PFSK-1 (cell line): Measurements from ENCODE around the gene CHRDL1.

Experiments used
- FOXP2 ChIP-seq: optimal IDR thresholded peaks from 2 replicates; pipeline ENCODE3; 2011; ENCODE audit warnings: borderline replicate concordance, control low read depth, inconsistent platforms; ENCODE audit not compliant: insufficient read depth; ENCODE audit errors: extremely low read length, extremely low read depth
- POLR2AphosphoS5 ChIP-seq: IDR thresholded peaks from 2 replicates; pipeline ENCODE4 v1.6.1; 2012; ENCODE audit warnings: low read depth, mild to moderate bottlenecking, control low read depth, low read length, moderate library complexity
- REST ChIP-seq, 2 experiments: IDR thresholded peaks; 2 replicates each; pipeline versions ENCODE4 v1.6.1 to v1.8.0; 2011 to 2012; ENCODE audit warnings: low read depth in 2 of 2, low read length in 2 of 2, control low read depth in 1 of 2, inconsistent platforms in 1 of 2, mild to moderate bottlenecking in 1 of 2, moderate library complexity in 1 of 2; ENCODE audit not compliant: insufficient read depth in 1 of 2
- SIN3A ChIP-seq: IDR thresholded peaks from 2 replicates; pipeline ENCODE4 v1.6.1; 2012; ENCODE audit warnings: mild to moderate bottlenecking, low read length, moderate library complexity, borderline replicate concordance; ENCODE audit not compliant: insufficient read depth
- TAF1 ChIP-seq: IDR thresholded peaks from 2 replicates; pipeline ENCODE4 v1.6.1; 2012; ENCODE audit warnings: low read length, control low read depth, borderline replicate concordance; ENCODE audit not compliant: insufficient read depth

CHRDL1 gene

GRCh38 chrX:110692866-110693265 is 102.8 kb downstream of the CHRDL1 start:
- no peak for TF ChIP-seq REST (IDR thresholded peaks at IDR 0.05; ENCODE audit: insufficient read depth in 1 of 2, low read depth in 2 of 2, low read length in 2 of 2)

- TF ChIP-seq POLR2AphosphoS5 = no peak
- no peak for TF ChIP-seq FOXP2
- TF ChIP-seq TAF1 = no peak
- TF ChIP-seq REST (IDR thresholded peaks at IDR 0.05; ENCODE audit: insufficient read depth in 1 of 2, low read depth in 2 of 2, low read length in 2 of 2) = no peak
- no peak for TF ChIP-seq SIN3A
Observed at GRCh38 chrX:110691446-110691845, 104.2 kb downstream of the CHRDL1 start.

- no peak for TF ChIP-seq REST (IDR thresholded peaks at IDR 0.05; ENCODE audit: insufficient read depth in 1 of 2, low read depth in 2 of 2, low read length in 2 of 2)
- no peak for TF ChIP-seq FOXP2
- TF ChIP-seq SIN3A = no peak
- no peak for TF ChIP-seq POLR2AphosphoS5
- no peak for TF ChIP-seq TAF1
Observed at GRCh38 chrX:110684653-110685052, 111.0 kb downstream of the CHRDL1 start.

- TF ChIP-seq TAF1 = no peak
Observed at GRCh38 chrX:110683925-110684324, 111.7 kb downstream of the CHRDL1 start.

GRCh38 chrX:110678591-110678990 is 117.0 kb downstream of the CHRDL1 start:
- TF ChIP-seq REST (IDR thresholded peaks at IDR 0.05; ENCODE audit: insufficient read depth in 1 of 2, low read depth in 2 of 2, low read length in 2 of 2) = no peak
- TF ChIP-seq SIN3A = no peak
- no peak for TF ChIP-seq TAF1
- no peak for TF ChIP-seq FOXP2
- no peak for TF ChIP-seq POLR2AphosphoS5

GRCh38 chrX:110675886-110676285 is 119.7 kb downstream of the CHRDL1 start:
- TF ChIP-seq REST (IDR thresholded peaks at IDR 0.05; ENCODE audit: insufficient read depth in 1 of 2, low read depth in 2 of 2, low read length in 2 of 2) (no peak), POLR2AphosphoS5 (no peak), TAF1 (no peak), FOXP2 (no peak), SIN3A (no peak)
